HCT116 (cell line): ENCODE measurements around the gene LDLRAD4. TPM values are rescaled to one million over a fixed set of nuclear protein-coding genes. Genes with fewer than 3 reads are reported as not detected.

Experiments used
- ATAC-seq: fragments of 200-7000 bp; cut with Tn5 transposase; 2 replicates; pipeline ENCODE4 v1.9.1; 2020; ENCODE audit warnings: mild to moderate bottlenecking, moderate library complexity
- BruUV-seq: library from RNA; stranded (reverse); fragments of 400-500 nt; replicated peaks from 2 replicates; lab custom pipeline; 2021; lab: Mats Ljungman, UMichigan
- CTCF ChIA-PET: fragments of 300-600 bp; sonication (Branson Sonifier 250); formaldehyde crosslinking; loops from one replicate; lab custom pipeline; 2021; ENCODE audit warnings: antibody characterized with exemption; lab: Charles Lee
- POLR2A ChIA-PET: fragments of 300-600, 350-600 bp; sonication (Branson Sonifier 250); formaldehyde crosslinking; loops from one replicate; lab custom pipeline; 2021; ENCODE audit warnings: antibody characterized with exemption; lab: Charles Lee
- RAD21 ChIA-PET, 2 experiments: fragments of 300-600 bp; sonication (Branson Sonifier 250); formaldehyde crosslinking; loops; one replicate each; lab custom pipeline; 2023; ENCODE audit warnings: low total read pairs in 2 of 2; ENCODE audit not compliant: uncharacterized antibody in 2 of 2, unreplicated experiment in 2 of 2, low non-redundant PET in 1 of 2; lab: Charles Lee
- DNase-seq: peaks from one replicate; pipeline ENCODE4 v3.0.0-alpha.2; 2010; ENCODE audit warnings: low read depth, low spot score
- H2AFZ ChIP-seq: fragments of 200-600 bp; shearing (Covaris generic), sonication (generic); 2 replicates; pipeline ENCODE4 v1.6.1; 2017; ENCODE audit warnings: low read depth, mixed run types, mixed read lengths, antibody characterized with exemption, low read length; ENCODE audit not compliant: poor library complexity, severe bottlenecking
- H3K27ac ChIP-seq: 2 replicates; pipeline ENCODE4 v1.5.1; 2012; ENCODE audit warnings: low read depth, low read length
- H3K27me3 ChIP-seq: fragments of 200-600 bp; sonication (generic); 2 replicates; pipeline ENCODE4 v1.6.1; 2016; ENCODE audit warnings: mixed run types, low read length, mixed read lengths; ENCODE audit not compliant: insufficient read depth
- H3K36me3 ChIP-seq, 2 experiments: fragments of 200-500 bp in 1 of 2; fragments of 200-600 bp in 1 of 2; sonication (Bioruptor generic) in 1 of 2; sonication (generic) in 1 of 2; 2 replicates each; pipeline versions ENCODE4 v1.5.1 to v1.6.1; 2014 to 2016; ENCODE audit warnings: low read length in 2 of 2, inconsistent platforms in 1 of 2, mixed read lengths in 1 of 2, mixed run types in 1 of 2; ENCODE audit not compliant: insufficient read depth in 2 of 2, control insufficient read depth in 1 of 2
- H3K4me1 ChIP-seq, 2 experiments: fragments of 200-600 bp in 1 of 2; sonication (generic) in 1 of 2; 2 replicates each; pipeline versions ENCODE4 v1.5.1 to v1.6.1; 2012 to 2017; ENCODE audit warnings: low read length in 2 of 2, inconsistent platforms in 1 of 2, mild to moderate bottlenecking in 1 of 2, mixed read lengths in 1 of 2, mixed run types in 1 of 2, moderate library complexity in 1 of 2; ENCODE audit not compliant: insufficient read depth in 2 of 2, control insufficient read depth in 1 of 2
- H3K4me2 ChIP-seq: fragments of 200-600 bp; sonication (generic); 2 replicates; pipeline ENCODE4 v1.6.1; 2017; ENCODE audit warnings: mixed run types, low read length, mixed read lengths
- H3K4me3 ChIP-seq, 2 experiments: fragments of 200-600 bp in 1 of 2; sonication (generic) in 1 of 2; replicated peaks in 1 of 2; 2 replicates each; pipeline ENCODE4 v1.5.1; 2011 to 2016; ENCODE audit warnings: low read length in 2 of 2, control low read depth in 1 of 2, low read depth in 1 of 2, mild to moderate bottlenecking in 1 of 2, mixed read lengths in 1 of 2, mixed run types in 1 of 2
- H3K79me2 ChIP-seq: fragments of 200-600 bp; sonication (generic); 2 replicates; pipeline ENCODE4 v1.6.1; 2017; ENCODE audit warnings: mild to moderate bottlenecking, mixed run types, low read length, moderate library complexity, mixed read lengths; ENCODE audit not compliant: insufficient read depth
- H3K9ac ChIP-seq: fragments of 200-600 bp; sonication (generic); 2 replicates; pipeline ENCODE4 v1.6.1; 2016; ENCODE audit warnings: low read length, mixed read lengths
- H3K9me2 ChIP-seq: fragments of 200-600 bp; sonication (generic), shearing (Covaris generic); 2 replicates; pipeline ENCODE4 v1.6.1; 2017; ENCODE audit warnings: mixed run types, mild to moderate bottlenecking, moderate library complexity; ENCODE audit not compliant: insufficient read depth
- H3K9me3 ChIP-seq, 2 experiments: fragments of 200-500 bp in 1 of 2; fragments of 200-600 bp in 1 of 2; sonication (Bioruptor generic) in 1 of 2; sonication (generic) in 1 of 2; 2 replicates each; pipeline ENCODE4 v1.6.1; 2014 to 2017; ENCODE audit warnings: low read length in 2 of 2, mixed read lengths in 2 of 2, inconsistent platforms in 1 of 2, low read depth in 1 of 2, mild to moderate bottlenecking in 1 of 2, mixed run types in 1 of 2, moderate library complexity in 1 of 2; ENCODE audit not compliant: control insufficient read depth in 1 of 2, insufficient read depth in 1 of 2
- H4K20me1 ChIP-seq: fragments of 200-600 bp; sonication (generic), shearing (Covaris generic); 2 replicates; pipeline ENCODE4 v1.6.1; 2017; ENCODE audit warnings: mixed run types, mild to moderate bottlenecking, moderate library complexity; ENCODE audit not compliant: insufficient read depth
- CTCF ChIP-seq, 3 experiments: fragments of 200-600 bp in 1 of 3; sonication (generic) in 1 of 3; IDR thresholded peaks in 2 of 3; conservative IDR thresholded peaks in 1 of 3; 2 replicates each; pipeline ENCODE4 v1.5.1; 2012 to 2017; ENCODE audit warnings: low read depth in 2 of 3, low read length in 2 of 3, antibody characterized with exemption in 1 of 3, borderline replicate concordance in 1 of 3, control low read depth in 1 of 3, mild to moderate bottlenecking in 1 of 3, mixed read lengths in 1 of 3, mixed run types in 1 of 3, moderate library complexity in 1 of 3; ENCODE audit not compliant: insufficient read depth in 1 of 3
- RAD21 ChIP-seq: IDR thresholded peaks from 2 replicates; pipeline ENCODE4 v1.6.1; 2012; ENCODE audit warnings: low read depth, mild to moderate bottlenecking
- REST ChIP-seq: IDR thresholded peaks from 2 replicates; pipeline ENCODE4 v1.6.1; 2012; ENCODE audit warnings: low read depth
- TCF7L2 ChIP-seq: IDR thresholded peaks from 2 replicates; pipeline ENCODE4 v1.7.0; 2011; ENCODE audit warnings: borderline replicate concordance, inconsistent platforms; ENCODE audit not compliant: insufficient read depth, insufficient read length; ENCODE audit errors: extremely low read depth
- intact Hi-C: fragments of 100-400 bp; cut with micrococcal nuclease; formaldehyde crosslinking; loops from 2 replicates; pipeline ENCODE4 v1.10.0; 2022
- total RNA-seq: library from RNA; stranded (reverse); gene quantifications from one replicate; pipeline ENCODE4 v1.2.1, GENCODE V29; 2021; ENCODE audit not compliant: unreplicated experiment

LDLRAD4 gene
- total RNA-seq, 1 experiment from 2014 or later = 1.2 TPM

- DNase-seq = no peak
- Histone ChIP-seq H4K20me1 (no peaks in the 10 kb centered on the region), H3K27ac (no peak overlapping the region), H3K4me1 (no peaks in the 10 kb centered on the region), H3K27me3 (no peaks in the 10 kb centered on the region), H3K4me3 (no peak overlapping the region), H3K9ac (no peak overlapping the region), H3K9me3 (no peaks in the 10 kb centered on the region), H2AFZ (no peak overlapping the region), H3K79me2 (no peaks in the 10 kb centered on the region), H3K9me2 (no peaks in the 10 kb centered on the region), H3K36me3 (no peaks in the 10 kb centered on the region), H3K4me2 (no peak overlapping the region)
- BruUV-seq = no TSS peak
- ChIA-PET CTCF (no interaction called here), RAD21 (no interaction called here), POLR2A (no interaction called here)
- TF ChIP-seq CTCF (IDR thresholded peaks at IDR 0.05 in 2 of 3, conservative IDR thresholded peaks at IDR 0.05 in 1 of 3; ENCODE audit: borderline replicate concordance in 1 of 3, insufficient read depth in 1 of 3, low read depth in 2 of 3, low read length in 2 of 3) (no peak), REST (no peak), TCF7L2 (no peak), RAD21 (no peak)
- no peak for ATAC-seq
- intact Hi-C loops = loop anchor here (10.0 kb wide), 1 partner anchor 62 kb away; no protein-coding TSS in a partner anchor
These were observed 138.7 kb downstream of the LDLRAD4 start for GRCh38 chr18:13357289-13357688.
